Testis (tissue), 2 donors: ENCODE results near the gene MIB2.

ENCODE experiments used
- CTCF ChIP-seq, 3 experiments: fragments of 450-650 bp in 2 of 3; fragments of 200-600 bp in 1 of 3; sonication (generic) in 1 of 3; IDR thresholded peaks; one replicate each; pipeline ENCODE4 v1.5.1; 2016 to 2019; ENCODE audit warnings: antibody characterized with exemption in 3 of 3, mild to moderate bottlenecking in 2 of 3, moderate library complexity in 1 of 3
- POLR2A ChIP-seq: fragments of 450-650 bp; IDR thresholded peaks from one replicate; pipeline ENCODE4 v1.6.1; 2017; ENCODE audit warnings: antibody characterized with exemption, mild to moderate bottlenecking, moderate library complexity

- TF ChIP-seq CTCF (IDR thresholded peaks at IDR 0.05) (no peak), POLR2A (no peak)
Measured at GRCh38 chr1:1627261-1627828, 12.0 kb downstream of the MIB2 start.
